Measurements from ENCODE around the gene KIF1A. TPM values are rescaled to one million over a fixed set of nuclear protein-coding genes. Genes with fewer than 3 reads are reported as not detected.

Gene KIF1A
- total and polyA plus RNA-seq, 2 donors (not counting 3 experiments of a cell fraction or from before 2014, with no cell fraction given): 0.11 to 0.64 TPM

GRCh38 chr2:240815761-240816583 lies 4.0 kb downstream of the KIF1A start:
- Histone ChIP-seq H3K27me3 (ENCODE audit: control insufficient read depth in 2 of 2, insufficient read depth in 2 of 2, low read length in 2 of 2) (peaks cover 13 to 24% of the 10 kb centered on the region in 2 experiments), H3K4me1 (ENCODE audit: control insufficient read depth, extremely low read depth, insufficient read depth, low read length) (no peaks in the 10 kb centered on the region), H3K9ac (replicated peaks; ENCODE audit: extremely low read depth, insufficient read depth, low read length) (no peak overlapping the region), H3K9me3 (replicated peaks; ENCODE audit: control insufficient read depth, insufficient read depth, low read length) (no peaks in the 10 kb centered on the region), H3K9me1 (replicated peaks; ENCODE audit: control insufficient read depth, extremely low read depth, insufficient read depth, low read length) (no peaks in the 10 kb centered on the region), H3K36me3 (ENCODE audit: control insufficient read depth in 2 of 2, extremely low read depth in 1 of 2, insufficient read depth in 2 of 2, low read length in 2 of 2) (no peaks in the 10 kb centered on the region), H3K79me2 (ENCODE audit: control insufficient read depth, insufficient read depth, low read length) (no peaks in the 10 kb centered on the region), H4K20me1 (replicated peaks; ENCODE audit: control insufficient read depth, extremely low read depth, insufficient read depth, low read length) (no peaks in the 10 kb centered on the region), H3K4me2 (ENCODE audit: insufficient read depth, low read length) (no peak overlapping the region), H2AFZ (ENCODE audit: low read depth, low read length) (no peak overlapping the region), H3K4me3 (replicated peaks in 1 of 3; ENCODE audit: insufficient read depth in 1 of 3, low read depth in 1 of 3, low read length in 3 of 3) (no peak overlapping the region), H3K27ac (ENCODE audit: insufficient read depth, low read depth, low read length) (no peak overlapping the region)
- FAIRE-seq (no peak), DNase-seq (ENCODE audit: low read depth, low spot score) (no peak)
- intact Hi-C loops (cut with micrococcal nuclease) (no loop called here), dilution Hi-C loops (cut with MboI; ENCODE audit: extremely low pct_ligation_motif_present, low sequenced_read_pairs) (no loop called here)
- no TSS peak for BruUV-seq (replicated peaks)
- ChIA-PET CTCF (interaction anchor here (1.5 kb wide), 1 partner anchor 25 kb away, joined by 3 read pairs; no protein-coding TSS in a partner anchor), POLR2A (no interaction called here)
- no peak for TF ChIP-seq MYC (IDR thresholded peaks at IDR 0.05; ENCODE audit: low read depth, low read length)
- TF ChIP-seq EZH2 (IDR thresholded peaks at IDR 0.05; ENCODE audit: borderline replicate concordance, low read depth, low read length, severe bottlenecking): no peak
- TF ChIP-seq CTCF (IDR thresholded peaks at IDR 0.05; ENCODE audit: extremely low read depth in 1 of 2, insufficient read depth in 1 of 2, low read depth in 1 of 2, low read length in 2 of 2): no peak
- TF ChIP-seq POLR2A (IDR thresholded peaks at IDR 0.05; ENCODE audit: low read depth, low read length): no peak
- TF ChIP-seq POLR2AphosphoS5 (IDR thresholded peaks at IDR 0.05; ENCODE audit: insufficient read depth, low read depth, low read length): no peak
- no peak for TF ChIP-seq FOS (IDR thresholded peaks at IDR 0.05; ENCODE audit: borderline replicate concordance, insufficient read depth, low read length)
- no peak for TF ChIP-seq MAX (IDR thresholded peaks at IDR 0.05; ENCODE audit: insufficient read depth, insufficient read length)
- no peak for TF ChIP-seq GATA2 (IDR thresholded peaks at IDR 0.05; ENCODE audit: insufficient read depth, insufficient read length, low read depth, low read length)

All from endothelial cell of umbilical vein (primary cell).